Ammon's horn (tissue), 1 donor: Measurements from ENCODE around the gene ST3GAL3.

Experiments used
- DNase-seq: peaks from one replicate; pipeline ENCODE4 v3.0.0-alpha.2; 2016; ENCODE audit warnings: low spot score

ST3GAL3 gene, protein sequence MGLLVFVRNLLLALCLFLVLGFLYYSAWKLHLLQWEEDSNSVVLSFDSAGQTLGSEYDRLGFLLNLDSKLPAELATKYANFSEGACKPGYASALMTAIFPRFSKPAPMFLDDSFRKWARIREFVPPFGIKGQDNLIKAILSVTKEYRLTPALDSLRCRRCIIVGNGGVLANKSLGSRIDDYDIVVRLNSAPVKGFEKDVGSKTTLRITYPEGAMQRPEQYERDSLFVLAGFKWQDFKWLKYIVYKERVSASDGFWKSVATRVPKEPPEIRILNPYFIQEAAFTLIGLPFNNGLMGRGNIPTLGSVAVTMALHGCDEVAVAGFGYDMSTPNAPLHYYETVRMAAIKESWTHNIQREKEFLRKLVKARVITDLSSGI

GRCh38 chr1:43707190-43708001 is at the start of gene ST3GAL3:
TSS of gene ST3GAL3 (plus strand) at chr1:43707536. CDS start at chr1:43736263, 28,727 bp downstream.
- peak; percentile 96 for DNase-seq

DNA sequence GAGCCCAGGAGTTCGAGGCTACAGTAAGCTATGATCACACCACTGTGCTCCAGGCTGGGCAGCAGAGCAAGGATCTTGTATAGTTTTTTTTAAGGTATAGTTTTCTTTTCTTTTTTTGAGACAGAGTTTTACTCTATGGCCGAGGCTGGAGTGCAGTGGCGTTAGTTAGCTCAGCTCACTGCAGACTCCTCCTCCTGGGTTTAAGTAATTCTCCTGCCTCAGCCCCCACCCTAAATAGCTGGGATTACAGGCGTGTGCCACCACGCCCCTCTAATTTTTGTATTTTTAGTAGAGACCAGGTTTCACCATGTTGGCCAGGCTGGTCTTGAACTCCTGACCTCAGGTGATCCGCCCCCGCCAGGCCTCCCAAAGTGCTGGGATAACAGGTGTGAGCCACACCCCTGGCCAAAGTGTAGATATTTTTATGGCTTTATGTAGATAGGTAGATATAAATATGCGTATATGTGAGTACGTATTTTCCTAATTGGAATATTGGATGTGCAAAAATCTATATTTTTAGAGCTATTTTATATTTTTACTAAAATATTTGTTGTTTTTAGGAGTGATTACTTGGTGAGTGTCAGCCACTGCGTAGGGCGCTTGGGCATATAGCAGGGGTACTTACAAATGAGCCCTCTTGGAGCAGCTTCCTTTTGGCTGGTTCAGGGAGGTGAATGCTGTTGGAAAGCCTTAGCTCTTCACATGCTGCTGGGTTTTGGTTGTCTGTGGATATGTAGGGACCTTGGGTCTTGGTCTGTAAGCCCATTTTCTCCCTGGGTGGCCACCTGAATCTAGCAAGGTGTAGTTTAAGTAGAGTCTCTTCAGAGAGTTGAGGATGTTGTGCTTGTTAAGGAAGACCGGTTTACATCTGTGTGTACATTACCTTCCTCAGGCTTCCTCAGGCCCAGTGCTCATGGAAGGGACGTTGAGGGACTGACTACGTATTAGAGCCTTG is 47.8 kb upstream of the ST3GAL3 start:
- no peak for DNase-seq

GRCh38 chr1:43660355-43660754 is 47.0 kb upstream of the ST3GAL3 start:
- no peak for DNase-seq

DNA sequence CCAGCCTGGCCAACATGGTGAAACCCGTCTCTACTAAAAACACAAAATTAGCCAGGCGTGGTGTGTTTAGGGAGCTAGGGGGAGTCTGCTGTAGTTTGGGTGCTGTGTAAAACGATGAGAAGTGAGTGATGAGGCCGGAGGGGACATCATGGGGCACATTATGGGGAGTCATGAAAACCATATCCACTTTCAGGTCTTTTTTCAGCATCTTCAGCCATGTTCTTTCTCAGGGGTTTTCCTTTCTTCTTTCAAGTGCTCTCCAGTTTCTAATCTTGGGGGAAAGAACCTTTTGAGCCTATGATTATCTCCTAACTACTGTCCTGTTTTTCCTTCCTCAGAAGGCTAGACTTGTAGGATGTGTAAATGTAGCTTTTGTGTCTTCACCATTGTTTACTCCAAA is 43.0 kb upstream of the ST3GAL3 start:
- DNase-seq: no peak

- no peak for DNase-seq
These were observed 40.7 kb upstream of the ST3GAL3 start for GRCh38 chr1:43666608-43667007.

DNA sequence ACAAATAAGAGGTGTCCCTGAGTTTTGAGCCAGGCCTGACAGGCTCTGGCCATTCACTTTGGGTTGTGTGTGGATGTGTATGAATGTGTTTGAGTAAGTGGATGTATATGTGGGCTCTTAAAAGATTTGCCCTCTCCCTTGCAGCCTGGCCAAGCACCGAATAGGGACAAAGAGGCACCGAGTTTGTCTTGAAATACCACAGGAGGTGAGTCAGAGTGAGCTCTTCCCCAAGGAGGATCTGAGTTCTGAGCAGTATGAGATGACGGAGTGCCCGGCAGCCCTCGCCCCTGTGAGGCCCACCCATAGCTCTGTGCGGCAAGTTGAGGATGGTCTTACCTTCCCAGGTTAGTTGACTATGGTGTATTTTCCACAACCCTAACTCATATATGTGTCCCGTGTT is 38.4 kb upstream of the ST3GAL3 start:
- DNase-seq: no peak

- no peak for DNase-seq
These were observed 37.5 kb upstream of the ST3GAL3 start for GRCh38 chr1:43669878-43670277.

GRCh38 chr1:43671193-43671592 is 36.1 kb upstream of the ST3GAL3 start:
- DNase-seq: no peak

DNA sequence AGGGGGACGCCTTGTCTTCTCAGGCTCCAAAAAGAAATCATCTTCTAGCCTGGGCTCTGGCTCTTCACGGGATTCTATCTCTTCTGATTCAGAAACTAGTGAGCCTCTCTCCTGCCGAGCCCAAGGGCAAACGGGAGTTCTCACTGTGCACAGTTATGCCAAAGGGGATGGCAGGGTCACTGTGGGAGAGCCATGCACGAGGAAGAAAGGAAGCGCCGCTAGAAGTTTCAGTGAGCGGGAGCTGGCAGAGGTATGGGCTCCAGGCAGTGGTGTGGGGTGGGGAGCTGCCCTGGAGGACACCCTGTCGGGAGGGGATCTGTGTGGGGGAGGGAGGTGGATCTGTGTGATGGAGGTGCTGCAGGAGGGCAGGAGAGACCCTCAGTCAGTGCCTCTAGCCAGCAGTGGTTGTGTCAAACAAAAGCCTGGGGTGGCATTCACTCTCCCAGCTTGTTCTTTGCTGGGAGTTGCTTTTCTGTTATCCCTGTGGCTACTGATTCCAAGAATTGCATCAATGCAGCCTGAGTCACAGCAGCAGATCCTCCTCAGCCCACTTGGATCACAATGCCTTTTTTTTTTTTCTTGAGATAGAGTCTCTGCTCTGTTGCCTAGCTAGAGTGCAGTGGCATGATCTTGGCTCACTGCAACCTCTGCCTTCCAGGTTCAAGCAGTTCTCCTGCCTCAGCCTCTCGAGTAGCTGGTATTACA is 35.6 kb upstream of the ST3GAL3 start:
- no peak for DNase-seq

DNA sequence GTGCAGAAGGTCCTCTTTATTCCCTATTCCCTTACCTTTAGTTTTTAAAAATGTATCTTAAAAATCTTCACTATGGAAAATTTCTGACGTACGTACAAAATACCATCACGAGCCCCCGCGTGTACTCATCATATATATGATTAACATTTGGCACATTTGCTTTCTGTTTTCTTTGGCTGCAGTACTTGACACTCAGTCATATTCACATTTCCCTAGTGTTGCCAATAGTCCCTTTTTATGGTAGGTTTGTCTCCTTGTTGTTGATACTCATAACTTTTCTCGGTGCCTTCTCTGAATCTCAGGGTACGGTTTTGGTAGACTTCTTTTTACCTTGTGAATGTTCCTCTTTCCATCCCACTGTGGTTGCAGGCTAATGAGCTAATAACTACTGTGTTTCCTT is 34.1 kb upstream of the ST3GAL3 start:
- DNase-seq: no peak

DNA sequence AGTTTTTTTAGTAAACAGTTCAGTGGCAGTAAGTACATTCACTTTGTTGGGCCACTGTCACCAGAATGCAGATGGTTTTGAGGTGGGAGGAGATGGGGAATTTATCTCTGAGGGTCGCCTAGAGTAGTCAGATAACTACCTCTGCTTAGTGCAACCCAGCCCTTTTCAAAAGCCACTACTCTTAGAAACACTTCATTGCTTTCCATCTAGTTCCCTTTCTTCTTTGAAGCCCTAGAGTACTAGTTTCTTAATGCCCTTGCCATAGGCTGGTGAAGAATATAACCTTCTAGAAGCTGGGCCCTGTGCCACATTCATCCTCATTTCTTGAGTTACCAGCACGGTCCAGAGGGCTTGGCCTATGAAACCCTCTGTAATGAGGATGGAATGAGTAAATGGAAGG is 28.4 kb upstream of the ST3GAL3 start:
- DNase-seq: no peak

GRCh38 chr1:43683560-43683959 is 23.8 kb upstream of the ST3GAL3 start:
- DNase-seq: no peak

GRCh38 chr1:43686801-43687200 is 20.5 kb upstream of the ST3GAL3 start:
- no peak for DNase-seq

- DNase-seq: no peak
These were observed 19.8 kb upstream of the ST3GAL3 start for GRCh38 chr1:43687301-43688108.

GRCh38 chr1:43688109-43688387 is 19.3 kb upstream of the ST3GAL3 start:
- no peak for DNase-seq

GRCh38 chr1:43688594-43689000 is 18.7 kb upstream of the ST3GAL3 start:
- no peak for DNase-seq

DNA sequence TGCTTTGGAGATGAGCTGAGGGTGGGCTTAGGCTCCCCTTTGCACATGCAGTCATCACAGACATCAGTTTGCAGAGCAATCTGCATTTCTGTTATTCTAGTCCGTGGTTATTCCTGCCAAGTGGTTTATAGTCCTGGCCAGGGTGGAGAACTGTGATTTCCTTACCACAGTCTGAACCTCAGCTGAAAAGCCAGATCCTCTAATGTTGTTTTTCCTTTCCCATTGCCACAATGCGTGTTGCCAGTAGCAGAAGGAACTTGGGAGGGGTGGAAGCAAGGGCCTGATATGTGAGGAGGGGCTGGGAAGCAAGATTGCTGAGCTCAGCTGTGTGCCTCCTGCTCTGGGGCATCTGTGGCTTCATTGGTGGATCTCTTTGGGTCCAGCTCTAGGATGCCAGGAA is 18.0 kb upstream of the ST3GAL3 start:
- no peak for DNase-seq

DNA sequence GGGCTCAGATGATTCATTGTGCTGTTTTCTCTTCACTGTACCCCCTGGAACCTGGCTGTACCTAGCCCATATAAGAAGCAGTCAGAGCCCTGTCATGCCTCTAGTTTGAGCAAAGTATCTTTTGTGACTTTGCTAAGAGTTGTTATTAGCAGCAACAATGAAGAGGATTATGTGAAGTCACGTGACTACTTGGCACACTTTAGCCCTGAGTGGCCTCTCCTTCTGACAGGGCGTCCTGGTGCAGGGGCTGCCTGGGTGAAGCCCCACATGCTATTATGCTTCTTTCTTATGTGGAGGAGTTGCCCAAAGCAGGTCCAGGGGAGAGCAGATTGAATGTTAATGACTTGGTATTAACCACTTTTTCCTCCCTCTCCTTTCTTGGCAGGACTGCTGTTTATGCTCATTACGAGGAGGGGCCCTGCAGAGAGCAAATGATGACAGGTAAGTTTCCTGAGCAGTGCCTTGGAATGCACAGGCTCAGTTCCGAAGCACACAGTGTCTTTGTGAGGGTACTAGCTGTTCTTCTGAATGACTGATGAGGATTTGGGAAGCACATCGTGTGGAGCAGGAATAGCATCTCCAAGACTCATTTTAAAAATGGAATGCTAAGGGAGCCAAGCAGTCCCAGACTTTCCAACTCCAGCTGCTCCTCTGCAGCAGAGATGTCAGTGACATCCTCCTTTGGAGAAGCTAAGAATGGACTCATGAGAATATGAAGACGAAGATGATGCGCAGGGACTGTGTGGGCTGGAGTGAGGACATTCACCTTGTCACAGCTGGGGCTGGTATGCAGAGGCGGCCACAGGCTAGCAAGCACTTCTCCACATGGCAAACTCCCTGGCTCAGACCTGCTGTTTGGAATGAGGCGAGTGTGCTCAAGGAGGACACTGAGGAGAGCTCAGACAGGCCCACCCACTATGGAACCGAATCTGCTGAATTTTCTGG is 15.2 kb upstream of the ST3GAL3 start:
- DNase-seq: peak; percentile 52

- no peak for DNase-seq
These were observed 14.0 kb upstream of the ST3GAL3 start for GRCh38 chr1:43693371-43693770.

DNA sequence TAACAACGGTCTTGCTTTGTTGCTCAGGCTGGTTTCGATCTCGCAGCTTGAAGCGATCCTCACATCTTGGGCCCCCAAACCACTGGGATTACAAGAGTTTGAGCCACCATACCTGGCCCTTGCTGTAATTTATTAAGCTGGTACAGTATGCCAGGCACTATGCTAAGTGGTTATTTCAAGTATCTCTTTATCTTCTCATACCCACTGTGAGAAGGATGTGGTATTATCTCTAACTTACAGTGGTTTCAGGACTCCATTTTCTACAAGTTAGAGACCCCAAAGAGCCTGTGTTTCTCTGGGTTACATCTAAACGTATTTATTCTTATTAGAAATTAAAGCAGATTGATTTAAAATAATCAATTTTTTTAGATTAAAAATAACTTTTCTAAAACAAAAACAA is 8.1 kb upstream of the ST3GAL3 start:
- no peak for DNase-seq
